ENCODE results near the gene DPY19L3. TPM values are rescaled to one million over a fixed set of nuclear protein-coding genes. Genes with fewer than 3 reads are reported as not detected.

The DPY19L3 gene
- total RNA-seq, 4 donors from 2014 or later: 20.8 to 43.8 (median 34.7) TPM

GRCh38 chr19:32458500-32459123 lies 53.0 kb downstream of the DPY19L3 start:
- no peak for ATAC-seq (ENCODE audit: low FRiP score)

GRCh38 chr19:32459204-32459865 lies 53.8 kb downstream of the DPY19L3 start:
- no peak for ATAC-seq (ENCODE audit: low FRiP score)
- DNase-seq (ENCODE audit: low spot score): no peak
- no peak for TF ChIP-seq CTCF (IDR thresholded peaks at IDR 0.05)

More at GRCh38 chr19:32458500-32459123, 53.0 kb downstream of the DPY19L3 start:
- TF ChIP-seq CTCF (IDR thresholded peaks at IDR 0.05): no peak
- no peak for DNase-seq (ENCODE audit: low spot score)

- no peak for ATAC-seq (ENCODE audit: low FRiP score)
Measured at GRCh38 chr19:32460476-32460875, 54.9 kb downstream of the DPY19L3 start.

GRCh38 chr19:32464279-32464678 lies 58.7 kb downstream of the DPY19L3 start:
- TF ChIP-seq CTCF (IDR thresholded peaks at IDR 0.05): no peak
- ATAC-seq (ENCODE audit: low FRiP score) (no peak), DNase-seq (ENCODE audit: low spot score) (no peak)

More at GRCh38 chr19:32460476-32460875, 54.9 kb downstream of the DPY19L3 start:
- TF ChIP-seq CTCF (IDR thresholded peaks at IDR 0.05): no peak
- DNase-seq (ENCODE audit: low spot score): no peak

GRCh38 chr19:32465176-32465575 lies 59.6 kb downstream of the DPY19L3 start:
- TF ChIP-seq CTCF (IDR thresholded peaks at IDR 0.05): no peak
- no peak for ATAC-seq (ENCODE audit: low FRiP score)
- DNase-seq (ENCODE audit: low spot score): no peak

GRCh38 chr19:32469795-32470194 lies 64.2 kb downstream of the DPY19L3 start:
- no peak for ATAC-seq (ENCODE audit: low FRiP score)
- no peak for TF ChIP-seq CTCF (IDR thresholded peaks at IDR 0.05)
- DNase-seq (ENCODE audit: low spot score): no peak

- ATAC-seq (ENCODE audit: low FRiP score): no peak
- no peak for DNase-seq (ENCODE audit: low spot score)
- no peak for TF ChIP-seq CTCF (IDR thresholded peaks at IDR 0.05)
Measured at GRCh38 chr19:32471095-32471494, 65.5 kb downstream of the DPY19L3 start.

Data from omental fat pad (tissue), 4 donors.